ENCODE measurements around the gene PLA2R1. TPM values are rescaled to one million over a fixed set of nuclear protein-coding genes. Genes with fewer than 3 reads are reported as not detected.

The PLA2R1 gene
- total RNA-seq, 1 experiment from 2014 or later: 3.4 TPM

GRCh38 chr2:160036736-160037135 is 25.7 kb downstream of the PLA2R1 start:
- ChIA-PET POLR2A (ENCODE audit: unreplicated experiment) (interaction anchor here (0.6 kb wide), 1 partner anchor 899 kb away, joined by 4 read pairs; no protein-coding TSS in a partner anchor), CTCF (no interaction called here)
- intact Hi-C loops (cut with micrococcal nuclease): no loop called here
- H3K9me2 ChIP-seq (replicated peaks; ENCODE audit: low read length): no peaks in the 10 kb centered on the region
- no peaks in the 10 kb centered on the region for H3K79me2 ChIP-seq (ENCODE audit: low read length)
- peaks cover 4% of the 10 kb centered on the region for H3F3A ChIP-seq (ENCODE audit: low read length, unreplicated experiment)
- TF ChIP-seq EZH2phosphoT487 (IDR thresholded peaks at IDR 0.05; ENCODE audit: borderline replicate concordance, low read length) (no peak), CTCF (conservative IDR thresholded peaks at IDR 0.05; ENCODE audit: low read depth, low read length) (no peak), EZH2 (IDR thresholded peaks at IDR 0.05; ENCODE audit: low read length, unreplicated experiment) (no peak)
- H3K27me3 ChIP-seq (ENCODE audit: low read length): no peaks in the 10 kb centered on the region
- H3K4me3 ChIP-seq (ENCODE audit: low read length): no peak overlapping the region
- no peak overlapping the region for H3K4me2 ChIP-seq (ENCODE audit: low read length)
- H3K36me3 ChIP-seq (ENCODE audit: low read depth, low read length): no peaks in the 10 kb centered on the region
- BruUV-seq (replicated peaks): no TSS peak
- no peak overlapping the region for H2AFZ ChIP-seq (ENCODE audit: low read length)
- H4K20me1 ChIP-seq (ENCODE audit: low read length): no peaks in the 10 kb centered on the region
- no peak overlapping the region for H3K27ac ChIP-seq (ENCODE audit: low read length)
- no peak for ATAC-seq
- H3K9ac ChIP-seq (ENCODE audit: low read length): no peak overlapping the region
- DNase-seq: no peak
- H3K9me3 ChIP-seq (ENCODE audit: low read length): no peaks in the 10 kb centered on the region
- peaks cover 38% of the 10 kb centered on the region for H3K4me1 ChIP-seq (ENCODE audit: insufficient read depth, low read length)

GRCh38 chr2:160035125-160035524 is 27.3 kb downstream of the PLA2R1 start:
- Histone ChIP-seq H3K36me3 (ENCODE audit: low read depth, low read length) (no peaks in the 10 kb centered on the region), H2AFZ (ENCODE audit: low read length) (no peak overlapping the region), H3K9me2 (replicated peaks; ENCODE audit: low read length) (no peaks in the 10 kb centered on the region), H3K4me2 (ENCODE audit: low read length) (no peak overlapping the region), H3K9ac (ENCODE audit: low read length) (no peak overlapping the region), H3K4me3 (ENCODE audit: low read length) (no peak overlapping the region), H3F3A (ENCODE audit: low read length, unreplicated experiment) (peaks cover 4% of the 10 kb centered on the region), H4K20me1 (ENCODE audit: low read length) (no peaks in the 10 kb centered on the region), H3K4me1 (ENCODE audit: insufficient read depth, low read length) (peaks cover 29% of the 10 kb centered on the region), H3K27ac (ENCODE audit: low read length) (no peak overlapping the region), H3K27me3 (ENCODE audit: low read length) (no peaks in the 10 kb centered on the region), H3K9me3 (ENCODE audit: low read length) (no peaks in the 10 kb centered on the region), H3K79me2 (ENCODE audit: low read length) (no peaks in the 10 kb centered on the region)
- BruUV-seq (replicated peaks): no TSS peak
- no peak for ATAC-seq
- ChIA-PET CTCF (no interaction called here), POLR2A (ENCODE audit: unreplicated experiment) (no interaction called here)
- no peak for TF ChIP-seq EZH2 (IDR thresholded peaks at IDR 0.05; ENCODE audit: low read length, unreplicated experiment)
- intact Hi-C loops (cut with micrococcal nuclease): no loop called here
- no peak for DNase-seq

GRCh38 chr2:160034396-160034795 is 28.0 kb downstream of the PLA2R1 start:
- peaks cover 4% of the 10 kb centered on the region for H3F3A ChIP-seq (ENCODE audit: low read length, unreplicated experiment)
- H3K27me3 ChIP-seq (ENCODE audit: low read length): no peaks in the 10 kb centered on the region
- intact Hi-C loops (cut with micrococcal nuclease): no loop called here
- CTCF ChIA-PET: no interaction called here
- H4K20me1 ChIP-seq (ENCODE audit: low read length): no peaks in the 10 kb centered on the region
- no peak overlapping the region for H2AFZ ChIP-seq (ENCODE audit: low read length)
- ATAC-seq (no peak), DNase-seq (no peak)
- no peak overlapping the region; the same call in 1 of the 2 replicates for H3K27ac ChIP-seq (ENCODE audit: low read length)
- no peak overlapping the region for H3K4me2 ChIP-seq (ENCODE audit: low read length)
- H3K79me2 ChIP-seq (ENCODE audit: low read length): no peaks in the 10 kb centered on the region
- H3K4me1 ChIP-seq (ENCODE audit: insufficient read depth, low read length): peaks cover 24% of the 10 kb centered on the region
- no peaks in the 10 kb centered on the region for H3K36me3 ChIP-seq (ENCODE audit: low read depth, low read length)
- H3K9me3 ChIP-seq (ENCODE audit: low read length): no peaks in the 10 kb centered on the region
- H3K9me2 ChIP-seq (replicated peaks; ENCODE audit: low read length): no peaks in the 10 kb centered on the region
- POLR2A ChIA-PET (ENCODE audit: unreplicated experiment): no interaction called here
- no TSS peak for BruUV-seq (replicated peaks)
- TF ChIP-seq EZH2 (IDR thresholded peaks at IDR 0.05; ENCODE audit: low read length, unreplicated experiment) (no peak), EZH2phosphoT487 (IDR thresholded peaks at IDR 0.05; ENCODE audit: borderline replicate concordance, low read length) (no peak), CTCF (conservative IDR thresholded peaks at IDR 0.05; ENCODE audit: low read depth, low read length) (no peak)
- no peak overlapping the region for H3K4me3 ChIP-seq (ENCODE audit: low read length)
- no peak overlapping the region for H3K9ac ChIP-seq (ENCODE audit: low read length)

Measured in PC-3 (cell line).